OCI-LY3 (cell line): ENCODE results near the gene KTN1.

Source experiments
- EZH2phosphoT487 ChIP-seq: fragments of 200-600 bp; shearing (Covaris generic); IDR thresholded peaks from 2 replicates; pipeline ENCODE4 v1.6.1; 2018; ENCODE audit warnings: antibody characterized with exemption, mixed run types, low read depth
- TF ChIP-seq, protein P1 (sequence below): fragments of 200-600, 300-600 bp; sonication (generic); IDR thresholded peaks from 2 replicates; pipeline ENCODE4 v1.5.1; 2014; ENCODE audit warnings: antibody characterized with exemption, low read length, low read depth

DNA sequence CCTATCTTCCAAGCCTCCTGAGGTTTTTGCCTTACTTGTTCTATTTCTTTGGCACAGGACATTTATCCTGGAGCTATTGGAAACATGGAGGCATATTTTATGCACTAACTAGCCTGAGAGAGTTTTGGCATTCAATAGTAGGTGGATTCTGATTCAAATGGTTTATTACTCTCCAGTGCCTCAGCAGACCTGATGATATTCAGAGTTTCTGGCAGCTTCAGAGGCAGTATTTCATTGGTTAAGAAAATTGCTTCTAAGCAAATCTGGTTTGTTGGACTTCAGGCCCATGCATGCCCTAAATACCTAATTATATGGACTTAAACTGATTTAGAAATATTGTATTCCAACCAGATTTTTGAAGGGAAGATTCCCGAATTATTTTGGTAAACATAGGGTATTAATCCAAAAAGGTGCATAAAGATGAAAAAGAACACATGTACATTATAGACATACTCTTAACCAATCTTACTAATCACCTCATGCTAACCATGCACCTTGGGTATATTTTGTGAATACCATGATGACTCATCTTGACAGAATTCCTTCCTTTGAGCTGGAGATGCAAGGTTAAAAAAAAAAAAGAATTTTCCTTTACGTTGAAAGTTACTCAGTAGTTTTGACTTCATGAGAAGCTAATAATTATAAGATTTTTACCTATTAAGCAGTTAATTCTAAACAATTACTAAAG is 44.3 kb upstream of the KTN1 start:
- TF ChIP-seq, protein P1, sequence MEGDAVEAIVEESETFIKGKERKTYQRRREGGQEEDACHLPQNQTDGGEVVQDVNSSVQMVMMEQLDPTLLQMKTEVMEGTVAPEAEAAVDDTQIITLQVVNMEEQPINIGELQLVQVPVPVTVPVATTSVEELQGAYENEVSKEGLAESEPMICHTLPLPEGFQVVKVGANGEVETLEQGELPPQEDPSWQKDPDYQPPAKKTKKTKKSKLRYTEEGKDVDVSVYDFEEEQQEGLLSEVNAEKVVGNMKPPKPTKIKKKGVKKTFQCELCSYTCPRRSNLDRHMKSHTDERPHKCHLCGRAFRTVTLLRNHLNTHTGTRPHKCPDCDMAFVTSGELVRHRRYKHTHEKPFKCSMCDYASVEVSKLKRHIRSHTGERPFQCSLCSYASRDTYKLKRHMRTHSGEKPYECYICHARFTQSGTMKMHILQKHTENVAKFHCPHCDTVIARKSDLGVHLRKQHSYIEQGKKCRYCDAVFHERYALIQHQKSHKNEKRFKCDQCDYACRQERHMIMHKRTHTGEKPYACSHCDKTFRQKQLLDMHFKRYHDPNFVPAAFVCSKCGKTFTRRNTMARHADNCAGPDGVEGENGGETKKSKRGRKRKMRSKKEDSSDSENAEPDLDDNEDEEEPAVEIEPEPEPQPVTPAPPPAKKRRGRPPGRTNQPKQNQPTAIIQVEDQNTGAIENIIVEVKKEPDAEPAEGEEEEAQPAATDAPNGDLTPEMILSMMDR, result no peak
- TF ChIP-seq EZH2phosphoT487, result no peak
